Right renal pelvis (tissue), 4 donors: ENCODE measurements around the gene LRCOL1. TPM values are rescaled to one million over a fixed set of nuclear protein-coding genes. Genes with fewer than 3 reads are reported as not detected.

ENCODE experiments used
- DNase-seq, 4 donors: peaks; one replicate each; pipeline ENCODE4 v3.0.0-alpha.2; 2013; ENCODE audit warnings: low read depth in 4 of 4, low spot score in 3 of 4, missing footprints in 1 of 4
- polyA plus RNA-seq, 4 donors: library from polyadenylated mRNA; unstranded; fragments of 120-200 nt; gene quantifications; one replicate each; pipeline ENCODE4 v1.2.1, GENCODE V29; 2013; ENCODE audit not compliant: insufficient read length in 4 of 4

Gene LRCOL1
- polyA plus RNA-seq, 4 donors: 1.1 to 2.7 (median 2.2) TPM

DNA sequence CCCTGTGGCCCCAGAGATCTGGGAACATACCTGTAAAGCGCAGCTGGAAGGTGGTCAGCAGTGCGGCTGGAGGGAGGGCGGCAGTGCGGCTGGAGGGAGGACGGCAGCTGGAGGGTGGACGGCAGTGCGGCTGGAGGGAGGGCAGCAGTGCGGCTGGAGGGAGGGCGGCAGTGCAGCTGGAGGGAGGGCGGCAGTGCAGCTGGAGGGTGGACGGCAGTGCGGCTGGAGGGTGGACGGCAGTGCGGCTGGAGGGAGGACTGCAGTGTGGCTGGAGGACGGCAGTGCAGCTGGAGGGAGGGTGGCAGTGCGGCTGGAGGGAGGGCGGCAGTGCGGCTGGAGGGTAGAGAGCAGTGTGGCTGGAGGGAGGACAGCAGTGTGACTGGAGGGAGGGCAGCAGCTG, 23.5 kb downstream of the LRCOL1 start:
- DNase-seq: no peak

GRCh38 chr12:132585177-132585576, 25.2 kb downstream of the LRCOL1 start:
- DNase-seq: no peak

DNA sequence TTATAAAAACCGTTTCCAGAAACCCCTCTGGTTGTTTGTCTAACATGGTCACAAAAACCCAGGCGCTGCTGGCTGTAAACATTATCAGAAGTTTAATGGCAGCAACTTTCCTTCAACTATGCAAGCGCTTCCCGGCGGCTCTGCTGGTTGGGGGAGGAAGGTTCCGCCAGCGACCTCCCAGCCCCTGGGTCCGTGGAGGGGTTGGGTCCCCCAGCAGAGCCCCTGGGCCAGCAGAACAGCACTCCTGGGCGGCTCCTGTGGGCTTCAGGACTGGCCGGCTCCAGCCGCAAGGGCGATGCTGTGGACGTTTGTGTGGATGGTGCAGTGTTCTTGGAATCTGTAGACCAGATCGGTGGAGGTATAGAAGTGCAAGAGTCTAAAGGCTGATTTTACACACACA, 26.0 kb downstream of the LRCOL1 start:
- no peak for DNase-seq

GRCh38 chr12:132583736-132584135, 26.6 kb downstream of the LRCOL1 start:
- no peak for DNase-seq

DNA sequence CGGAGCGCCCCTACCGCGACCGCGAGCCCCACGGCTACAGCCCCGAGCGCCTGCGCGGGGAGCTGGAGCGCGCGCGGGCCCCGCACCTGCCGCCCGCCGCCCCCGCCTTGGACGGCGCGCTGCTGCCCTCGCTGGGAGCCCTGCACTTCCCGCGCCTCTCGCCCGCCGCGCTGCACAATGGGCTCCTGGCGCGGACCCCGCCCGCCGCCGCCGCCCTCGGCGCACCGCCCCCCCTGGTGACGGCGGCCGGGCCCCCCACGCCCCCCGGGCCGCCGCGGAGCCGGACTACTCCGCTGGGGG, 27.0 kb downstream of the LRCOL1 start:
- DNase-seq: no peak

- DNase-seq: no peak
These were observed 27.6 kb downstream of the LRCOL1 start for GRCh38 chr12:132582582-132583410.

- DNase-seq: no peak
These were observed 28.3 kb downstream of the LRCOL1 start for GRCh38 chr12:132582058-132582420.

DNA sequence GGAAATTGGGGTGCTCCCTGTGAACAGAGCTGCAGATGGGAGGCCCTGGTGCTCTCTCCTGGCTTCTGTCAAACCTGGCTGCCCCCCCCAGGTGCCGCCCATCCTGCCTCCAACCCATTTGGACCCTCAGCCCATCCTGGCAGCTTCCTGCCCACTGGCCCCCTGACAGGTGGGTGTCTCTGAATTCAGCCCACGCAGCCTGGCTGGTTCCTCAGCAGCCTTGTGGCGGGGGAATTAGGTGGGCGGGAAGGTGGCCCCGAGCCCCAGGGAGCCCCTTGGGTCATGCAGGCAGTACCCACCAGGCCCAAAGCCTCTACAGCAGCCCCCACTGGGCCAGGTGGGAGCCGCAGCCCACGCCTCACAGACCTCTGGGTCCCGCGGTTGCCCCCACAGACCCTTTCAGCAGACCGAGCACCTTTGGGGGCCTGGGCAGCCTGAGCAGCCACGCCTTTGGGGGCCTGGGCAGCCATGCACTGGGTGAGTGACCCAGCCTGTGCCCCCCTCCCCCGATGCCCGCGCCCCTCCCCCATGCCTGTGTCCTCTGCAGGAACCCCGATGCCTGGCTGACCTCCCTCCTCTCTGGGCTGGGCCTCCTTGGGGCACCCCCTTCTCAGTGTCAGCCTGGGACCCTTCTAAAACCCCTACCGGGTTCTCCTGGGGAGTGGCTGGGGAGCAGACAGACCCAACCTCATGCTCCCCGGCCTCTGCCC, 28.9 kb downstream of the LRCOL1 start:
- DNase-seq: no peak

GRCh38 chr12:132580701-132581292, 29.6 kb downstream of the LRCOL1 start:
- no peak for DNase-seq

DNA sequence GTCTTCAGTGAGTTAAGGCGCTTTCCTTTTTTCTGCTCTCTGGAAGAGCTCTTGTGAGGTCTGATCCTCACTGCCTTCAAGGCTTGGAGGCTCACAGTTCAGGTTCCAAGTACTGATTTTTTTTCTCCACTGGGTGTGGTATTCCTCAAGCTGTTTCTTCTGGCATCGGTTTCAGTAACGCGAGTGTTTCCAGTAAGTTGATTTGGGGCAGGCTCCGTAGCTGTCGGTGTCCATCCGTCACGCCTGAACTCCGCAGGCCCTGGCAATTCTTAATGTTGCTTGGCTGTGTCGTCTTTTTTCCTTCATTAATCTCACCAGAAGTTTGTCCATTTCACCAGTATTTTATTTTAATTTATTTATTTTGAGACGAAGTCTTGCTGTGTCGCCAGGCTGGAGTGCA, 30.6 kb downstream of the LRCOL1 start:
- DNase-seq: no peak

- DNase-seq: no peak
These were observed 31.6 kb downstream of the LRCOL1 start for GRCh38 chr12:132578826-132579225.

- DNase-seq: no peak
These were observed 32.3 kb downstream of the LRCOL1 start for GRCh38 chr12:132578118-132578517.

- no peak for DNase-seq
These were observed 33.0 kb downstream of the LRCOL1 start for GRCh38 chr12:132577191-132577920.

DNA sequence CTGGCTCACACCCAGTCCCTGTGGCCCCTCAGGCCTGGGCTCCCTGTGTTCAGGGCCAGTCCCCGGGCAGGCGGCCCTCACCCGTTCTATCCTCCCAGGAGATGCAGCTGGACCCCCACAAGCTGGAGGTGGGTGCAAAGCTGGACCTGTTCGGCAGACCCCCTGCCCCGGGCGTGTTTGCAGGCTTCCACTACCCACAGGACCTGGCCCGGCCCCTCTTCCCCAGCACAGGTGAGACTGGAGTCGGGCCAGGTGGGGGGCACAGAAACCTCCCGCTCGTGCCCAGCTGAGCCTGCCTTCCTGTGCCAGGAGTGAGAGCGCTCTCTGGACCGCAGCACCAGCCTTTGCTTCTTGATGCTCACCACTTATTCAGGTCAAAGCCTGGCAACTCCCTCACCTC, 33.7 kb downstream of the LRCOL1 start:
- no peak for DNase-seq

GRCh38 chr12:132575661-132576060, 34.7 kb downstream of the LRCOL1 start:
- DNase-seq: no peak

GRCh38 chr12:132574271-132574996, 35.9 kb downstream of the LRCOL1 start:
- no peak for DNase-seq

- DNase-seq: no peak
These were observed 37.3 kb downstream of the LRCOL1 start for GRCh38 chr12:132572801-132573760.

GRCh38 chr12:132572106-132572505, 38.3 kb downstream of the LRCOL1 start:
- no peak for DNase-seq

DNA sequence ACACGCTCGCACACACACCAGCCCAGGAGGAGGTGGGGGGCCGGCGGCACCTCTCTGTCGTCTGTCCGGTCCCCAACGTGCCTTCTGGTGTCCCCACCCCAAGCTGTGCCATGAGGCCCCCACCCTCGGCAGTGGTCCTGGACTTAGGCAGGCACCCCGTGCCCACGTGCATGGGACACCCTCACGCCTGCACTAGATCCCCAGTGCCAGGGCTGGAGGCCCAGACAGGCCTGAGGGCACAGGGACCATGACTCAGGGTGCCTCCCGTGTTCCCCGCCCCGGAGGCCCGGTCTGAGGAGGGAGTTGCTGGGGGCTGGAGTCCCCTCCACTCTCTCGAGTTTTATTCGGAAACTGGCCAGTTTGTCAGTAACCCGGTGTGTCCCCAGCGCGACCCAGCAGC, 38.8 kb downstream of the LRCOL1 start:
- DNase-seq: no peak
